GM12878 (cell line): ENCODE data around the gene OR10K2. TPM values are rescaled to one million over a fixed set of nuclear protein-coding genes. Genes with fewer than 3 reads are reported as not detected.

Experiments
- BCLAF1 ChIP-seq: fragments of 450-650 bp; IDR thresholded peaks from 2 replicates; pipeline ENCODE4 v1.6.1; 2017; ENCODE audit warnings: antibody characterized with exemption, mild to moderate bottlenecking, moderate library complexity
- CHD2 ChIP-seq: IDR thresholded peaks from 2 replicates; pipeline ENCODE4 v1.6.1; 2011; ENCODE audit warnings: low read depth, low read length, improper control_type of control experiment, borderline replicate concordance
- EED ChIP-seq: sonication (generic); IDR thresholded peaks from 2 replicates; pipeline ENCODE4 v1.6.1; 2016; ENCODE audit warnings: antibody characterized with exemption, low read depth
- EGR1 ChIP-seq, 2 experiments: IDR thresholded peaks; 1 replicate in 1 of 2; 2 replicates in 1 of 2; pipeline ENCODE4 v1.6.1; 2011 to 2012; ENCODE audit warnings: low read depth in 2 of 2, low read length in 2 of 2, borderline replicate concordance in 1 of 2, mild to moderate bottlenecking in 1 of 2, moderate library complexity in 1 of 2
- ETV6 ChIP-seq, 2 experiments: fragments of 450-650 bp in 1 of 2; IDR thresholded peaks in 1 of 2; conservative IDR thresholded peaks in 1 of 2; 2 replicates each; pipeline ENCODE4 v1.6.1; 2014; ENCODE audit warnings: antibody characterized with exemption in 1 of 2, borderline replicate concordance in 1 of 2, low read depth in 1 of 2, mild to moderate bottlenecking in 1 of 2, moderate library complexity in 1 of 2
- IKZF2 ChIP-seq, 2 experiments: fragments of 450-650 bp; IDR thresholded peaks; 2 replicates each; pipeline ENCODE4 v1.6.1; 2017; ENCODE audit warnings: mild to moderate bottlenecking in 2 of 2, moderate library complexity in 2 of 2
- IRF4 ChIP-seq: IDR thresholded peaks from 2 replicates; pipeline ENCODE4 v1.6.1; 2011; ENCODE audit warnings: low read depth, low read length
- LARP7 ChIP-seq: fragments of 450-650 bp; IDR thresholded peaks from 2 replicates; pipeline ENCODE4 v1.6.1; 2017; ENCODE audit warnings: mild to moderate bottlenecking
- MYB ChIP-seq: fragments of 150-350 bp; IDR thresholded peaks from 2 replicates; pipeline ENCODE4 v1.6.1; 2014; ENCODE audit warnings: mild to moderate bottlenecking, low read depth, low read length, borderline replicate concordance
- NFYA ChIP-seq: IDR thresholded peaks from 2 replicates; pipeline ENCODE4 v1.6.1; 2011; ENCODE audit warnings: low read depth, mild to moderate bottlenecking, low read length, improper control_type of control experiment, borderline replicate concordance
- NKRF ChIP-seq: fragments of 450-650 bp; conservative IDR thresholded peaks from 2 replicates; pipeline ENCODE4 v1.6.1; 2017; ENCODE audit warnings: mild to moderate bottlenecking, moderate library complexity
- NR2F1 ChIP-seq: fragments of 450-650 bp; conservative IDR thresholded peaks from 2 replicates; pipeline ENCODE4 v1.6.1; 2017; ENCODE audit warnings: mild to moderate bottlenecking
- RCOR1 ChIP-seq: conservative IDR thresholded peaks from 2 replicates; pipeline ENCODE4 v1.6.1; 2012; ENCODE audit warnings: low read depth, low read length, improper control_type of control experiment
- RUNX3 ChIP-seq: IDR thresholded peaks from 2 replicates; pipeline ENCODE4 v1.6.1; 2012; ENCODE audit warnings: low read length, inconsistent platforms
- SIN3A ChIP-seq: IDR thresholded peaks from 2 replicates; pipeline ENCODE4 v1.6.1; 2012; ENCODE audit warnings: low read depth, low read length, improper control_type of control experiment
- SMARCA5 ChIP-seq: fragments of 450-650 bp; IDR thresholded peaks from 2 replicates; pipeline ENCODE4 v1.6.1; 2017; ENCODE audit warnings: mild to moderate bottlenecking
- SUPT20H ChIP-seq: IDR thresholded peaks from 2 replicates; pipeline ENCODE4 v1.6.1; 2011; ENCODE audit warnings: low read depth, mild to moderate bottlenecking, low read length, moderate library complexity, borderline replicate concordance; ENCODE audit not compliant: control insufficient read depth
- TARDBP ChIP-seq: IDR thresholded peaks from 2 replicates; pipeline ENCODE4 v1.6.1; 2016; ENCODE audit warnings: borderline replicate concordance
- TCF7 ChIP-seq: IDR thresholded peaks from 2 replicates; pipeline ENCODE4 v1.6.1; 2014; ENCODE audit warnings: antibody characterized with exemption, borderline replicate concordance
- YY1 ChIP-seq: IDR thresholded peaks from 2 replicates; pipeline ENCODE4 v1.6.1; 2011; ENCODE audit warnings: low read depth, mild to moderate bottlenecking, low read length
- ZBTB4 ChIP-seq: fragments of 450-650 bp; formaldehyde crosslinking; IDR thresholded peaks from 2 replicates; pipeline ENCODE4 v1.4.0; 2022; ENCODE audit warnings: mild to moderate bottlenecking, moderate library complexity
- polyA plus RNA-seq, 11 experiments: library from polyadenylated mRNA; depleted of rRNA in 4 of 11; unstranded in 6 of 11; stranded (reverse) in 5 of 11; fragments of >200 nt; fragmentation: Nextera tagmentation in 4 of 11; fragmentation: Illumina TruSeq in 1 of 11; extraction: Ambion mirVana in 4 of 11; extraction: Trizol in 1 of 11; gene quantifications; 1 replicate in 1 of 11; 2 replicates in 10 of 11; pipeline versions ENCODE4 v1.2.1 to v1.2.3, GENCODE V29; 2011 to 2016; ENCODE audit warnings: inconsistent platforms in 2 of 11, missing spikeins in 2 of 11, low read depth in 1 of 11
- total RNA-seq, 4 experiments: library from RNA; depleted of rRNA in 3 of 4; stranded (reverse); fragments of >200 nt in 3 of 4; fragmentation: Illumina TruSeq in 1 of 4; extraction: Trizol in 1 of 4; gene quantifications; 2 replicates each; pipeline versions ENCODE4 v1.2.1 to v1.2.3, GENCODE V29; 2013 to 2021

Gene OR10K2
- total and polyA plus RNA-seq, 10 of the 15 experiments (the other 5 are each of a cell fraction or from before 2014, with no cell fraction given) = not detected

GRCh38 chr1:158371188-158371953, 54.7 kb downstream of the OR10K2 start (continued):
- no peak for TF ChIP-seq BCLAF1
- TF ChIP-seq EED = no peak
- peak; percentile 58 for TF ChIP-seq RUNX3
- no peak for TF ChIP-seq NR2F1
- TF ChIP-seq NFYA = no peak
- TF ChIP-seq NKRF = no peak
- no peak for TF ChIP-seq ETV6 (conservative IDR thresholded peaks at IDR 0.05 in 1 of 2, IDR thresholded peaks at IDR 0.05 in 1 of 2; ENCODE audit: borderline replicate concordance in 1 of 2, low read depth in 1 of 2)
- no peak for TF ChIP-seq SMARCA5
- no peak for TF ChIP-seq TARDBP
- no peak for TF ChIP-seq MYB
- peak in 1 of 2 experiments; percentile 68; a peak in 3 of 4 replicates for TF ChIP-seq IKZF2 (IDR thresholded peaks at IDR 0.05)
- TF ChIP-seq ZBTB4 (CRISPR knock-in tag) = no peak
- TF ChIP-seq YY1 = no peak
- no peak for TF ChIP-seq RCOR1
- TF ChIP-seq TCF7 = no peak
- no peak for TF ChIP-seq CHD2
- no peak for TF ChIP-seq EGR1 (IDR thresholded peaks at IDR 0.05; ENCODE audit: borderline replicate concordance in 1 of 2, low read depth in 2 of 2, low read length in 2 of 2)
- no peak for TF ChIP-seq LARP7
- no peak for TF ChIP-seq SIN3A
- TF ChIP-seq SUPT20H = no peak
- TF ChIP-seq IRF4 = 0 out of 2 replicates have a peak, but pooled peaks have one; percentile 47
